Esophagus muscularis mucosa (tissue), 4 donors: Measurements from ENCODE around the gene ADAMTS17. TPM values are rescaled to one million over a fixed set of nuclear protein-coding genes. Genes with fewer than 3 reads are reported as not detected.

Experiments used
- DNase-seq: peaks from one replicate; pipeline ENCODE4 v3.0.0-alpha.2; 2017; ENCODE audit errors: extremely low spot score
- H3K27ac ChIP-seq, 4 donors: fragments of 200-600 bp; sonication (generic); replicated peaks in 1 of 4; 1 replicate in 3 of 4; 2 replicates in 1 of 4; pipeline ENCODE4 v1.5.1; 2016 to 2019; ENCODE audit warnings: mild to moderate bottlenecking in 1 of 4
- H3K27me3 ChIP-seq, 4 donors: fragments of 200-600 bp; sonication (generic); one replicate each; pipeline versions ENCODE4 v1.5.1 to v1.6.0; 2016 to 2019
- H3K36me3 ChIP-seq, 4 donors: fragments of 200-600 bp; sonication (generic); one replicate each; pipeline ENCODE4 v1.5.1; 2016 to 2019
- H3K4me1 ChIP-seq, 4 donors: fragments of 200-600 bp; sonication (generic); one replicate each; pipeline ENCODE4 v1.5.1; 2016 to 2019
- H3K4me3 ChIP-seq, 4 donors: fragments of 200-600 bp; sonication (generic); 1 replicate in 2 of 4; 2 replicates in 2 of 4; pipeline ENCODE4 v1.5.1; 2016 to 2019; ENCODE audit warnings: mild to moderate bottlenecking in 4 of 4, moderate library complexity in 1 of 4
- H3K9me3 ChIP-seq, 4 donors: fragments of 200-600 bp; sonication (generic); 1 replicate in 3 of 4; 2 replicates in 1 of 4; pipeline ENCODE4 v1.5.1; 2016 to 2019
- EP300 ChIP-seq: sonication (generic); formaldehyde crosslinking; IDR thresholded peaks from one replicate; pipeline ENCODE4 v1.6.1; 2017; ENCODE audit warnings: antibody characterized with exemption
- POLR2A ChIP-seq: fragments of 450-650 bp; IDR thresholded peaks from one replicate; pipeline ENCODE4 v1.6.1; 2017; ENCODE audit warnings: antibody characterized with exemption, moderate library complexity, mild to moderate bottlenecking, low read depth
- POLR2AphosphoS5 ChIP-seq, 2 donors: sonication (generic); formaldehyde crosslinking; IDR thresholded peaks; one replicate each; pipeline ENCODE4 v1.6.1; 2017; ENCODE audit warnings: antibody characterized with exemption in 2 of 2
- WGBS: methylation state at CpG from one replicate; pipeline ENCODE4 v1.1.5; 2018; 5-methylcytosine and 5-hydroxymethylcytosine counted together
- intact Hi-C: fragments of 100-400 bp; cut with DNase I; formaldehyde crosslinking; loops from one replicate; pipeline ENCODE4 v1.15.1; 2023
- total RNA-seq, 4 donors: library from RNA; depleted of rRNA; stranded (reverse); fragments of >200 nt; gene quantifications; one replicate each; pipeline versions ENCODE4 v1.1.0 to v1.2.1, GENCODE V29; 2016
- TF ChIP-seq, protein P1 (sequence below), 3 experiments: fragments of 200-600 bp in 2 of 3; fragments of 450-650 bp in 1 of 3; sonication (generic) in 2 of 3; IDR thresholded peaks; one replicate each; pipeline ENCODE4 v1.5.1; 2017 to 2019; ENCODE audit warnings: antibody characterized with exemption in 3 of 3, mild to moderate bottlenecking in 2 of 3, moderate library complexity in 1 of 3

Gene ADAMTS17
- total RNA-seq, 4 donors from 2014 or later, result 5.3 to 12.0 (median 6.6) TPM

DNA sequence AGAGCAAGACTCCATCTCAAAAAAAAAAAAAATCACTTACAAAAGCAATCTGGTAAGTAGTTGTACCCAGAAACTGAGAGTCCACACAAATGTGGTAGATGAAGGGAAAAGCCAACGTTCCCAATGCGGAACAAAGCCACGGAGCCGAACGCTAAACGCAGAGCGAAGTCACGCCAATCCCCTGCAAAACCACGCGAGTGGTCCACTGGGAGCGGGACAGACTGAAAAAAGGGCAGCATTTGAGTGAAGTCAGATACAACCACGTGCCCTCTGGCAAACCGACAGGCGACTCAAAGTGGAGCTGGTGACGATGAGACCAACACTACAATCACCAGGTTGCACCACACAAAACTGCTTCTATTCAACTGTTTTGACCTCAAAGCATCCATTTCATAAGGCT is 362.4 kb downstream of the ADAMTS17 start:
- H3K27me3 ChIP-seq, result no peaks in the 10 kb centered on the region
- H3K27ac ChIP-seq, result no peak overlapping the region
- 93% methylated on average over 15 of the region's 15 CpGs for WGBS
- H3K4me1 ChIP-seq, result peaks cover 0 to 11% (median 5%) of the 10 kb centered on the region in 4 donors
- no peaks in the 10 kb centered on the region for H3K9me3 ChIP-seq
- peaks cover 0 to 1% (median 0%) of the 10 kb centered on the region in 4 donors for H3K36me3 ChIP-seq
- TF ChIP-seq EP300 (no peak), POLR2AphosphoS5 (IDR thresholded peaks at IDR 0.05) (no peak), POLR2A (no peak)
- TF ChIP-seq, protein P1, sequence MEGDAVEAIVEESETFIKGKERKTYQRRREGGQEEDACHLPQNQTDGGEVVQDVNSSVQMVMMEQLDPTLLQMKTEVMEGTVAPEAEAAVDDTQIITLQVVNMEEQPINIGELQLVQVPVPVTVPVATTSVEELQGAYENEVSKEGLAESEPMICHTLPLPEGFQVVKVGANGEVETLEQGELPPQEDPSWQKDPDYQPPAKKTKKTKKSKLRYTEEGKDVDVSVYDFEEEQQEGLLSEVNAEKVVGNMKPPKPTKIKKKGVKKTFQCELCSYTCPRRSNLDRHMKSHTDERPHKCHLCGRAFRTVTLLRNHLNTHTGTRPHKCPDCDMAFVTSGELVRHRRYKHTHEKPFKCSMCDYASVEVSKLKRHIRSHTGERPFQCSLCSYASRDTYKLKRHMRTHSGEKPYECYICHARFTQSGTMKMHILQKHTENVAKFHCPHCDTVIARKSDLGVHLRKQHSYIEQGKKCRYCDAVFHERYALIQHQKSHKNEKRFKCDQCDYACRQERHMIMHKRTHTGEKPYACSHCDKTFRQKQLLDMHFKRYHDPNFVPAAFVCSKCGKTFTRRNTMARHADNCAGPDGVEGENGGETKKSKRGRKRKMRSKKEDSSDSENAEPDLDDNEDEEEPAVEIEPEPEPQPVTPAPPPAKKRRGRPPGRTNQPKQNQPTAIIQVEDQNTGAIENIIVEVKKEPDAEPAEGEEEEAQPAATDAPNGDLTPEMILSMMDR (IDR thresholded peaks at IDR 0.05), result no peak
- intact Hi-C loops, result no loop called here
- no peak for DNase-seq
- no peak overlapping the region for H3K4me3 ChIP-seq

DNA sequence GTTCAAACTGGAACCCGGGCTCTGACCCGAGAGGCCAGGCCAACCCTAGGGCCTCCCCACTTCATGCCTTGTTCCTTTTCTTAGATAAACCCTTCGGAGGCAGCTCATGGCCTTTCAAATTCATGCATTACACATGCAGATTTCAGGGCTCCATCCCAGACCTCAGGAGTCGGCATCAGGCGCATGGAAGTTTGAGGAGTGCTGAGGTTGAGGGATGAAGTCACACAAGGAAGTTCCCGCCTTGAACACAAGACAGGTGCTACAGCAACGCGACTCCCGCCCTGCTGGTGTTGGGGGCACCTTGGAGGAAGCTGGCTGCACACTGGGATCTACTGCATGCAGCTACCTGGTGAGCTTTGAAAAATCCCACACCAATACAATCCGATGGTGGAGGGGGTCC is 363.3 kb downstream of the ADAMTS17 start:
- H3K4me3 ChIP-seq, result no peak overlapping the region
- H3K27me3 ChIP-seq, result no peaks in the 10 kb centered on the region
- H3K4me1 ChIP-seq, result peaks cover 0 to 5% (median 4%) of the 10 kb centered on the region in 4 donors
- TF ChIP-seq POLR2A, result no peak
- no peak for TF ChIP-seq EP300
- TF ChIP-seq, protein P1 (IDR thresholded peaks at IDR 0.05), result no peak
- no peak for TF ChIP-seq POLR2AphosphoS5 (IDR thresholded peaks at IDR 0.05)
- 72% methylated on average over 5 of the region's 10 CpGs for WGBS
- intact Hi-C loops, result no loop called here
- H3K27ac ChIP-seq, result no peak overlapping the region
- no peaks in the 10 kb centered on the region for H3K9me3 ChIP-seq
- DNase-seq, result no peak
- peaks cover 0 to 11% (median 0%) of the 10 kb centered on the region in 4 donors for H3K36me3 ChIP-seq

DNA sequence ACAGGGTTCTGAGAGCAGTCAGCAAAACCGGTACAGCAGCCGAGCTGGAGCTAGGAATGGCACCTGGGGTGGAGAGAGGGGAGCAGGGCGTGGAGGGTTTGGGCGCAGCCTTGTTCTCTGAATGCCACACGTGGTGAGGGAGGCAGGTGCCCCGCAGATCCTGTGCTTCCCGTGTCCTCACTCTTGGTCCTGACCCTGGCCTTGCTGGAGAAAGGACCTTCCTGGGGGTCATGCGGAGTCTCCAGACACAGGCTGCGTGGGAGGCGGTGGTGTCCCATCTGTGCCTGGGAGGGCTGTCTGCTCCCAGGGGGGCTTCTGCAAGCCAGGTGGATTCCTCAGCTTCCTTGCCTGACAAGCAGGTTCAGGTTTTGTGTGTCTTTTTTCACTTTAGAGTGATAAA is 363.8 kb downstream of the ADAMTS17 start:
- Histone ChIP-seq H3K36me3 (peaks cover 0 to 14% (median 0%) of the 10 kb centered on the region in 4 donors), H3K4me3 (no peak overlapping the region), H3K9me3 (no peaks in the 10 kb centered on the region), H3K27ac (no peak overlapping the region), H3K4me1 (peaks cover 0 to under 1% (median 0%) of the 10 kb centered on the region in 4 donors), H3K27me3 (no peaks in the 10 kb centered on the region)
- DNase-seq, result no peak
- intact Hi-C loops, result no loop called here
- TF ChIP-seq, protein P1 (IDR thresholded peaks at IDR 0.05), result no peak
- TF ChIP-seq EP300 (no peak), POLR2AphosphoS5 (IDR thresholded peaks at IDR 0.05) (no peak)
- 96% methylated on average over 10 of the region's 10 CpGs for WGBS

DNA sequence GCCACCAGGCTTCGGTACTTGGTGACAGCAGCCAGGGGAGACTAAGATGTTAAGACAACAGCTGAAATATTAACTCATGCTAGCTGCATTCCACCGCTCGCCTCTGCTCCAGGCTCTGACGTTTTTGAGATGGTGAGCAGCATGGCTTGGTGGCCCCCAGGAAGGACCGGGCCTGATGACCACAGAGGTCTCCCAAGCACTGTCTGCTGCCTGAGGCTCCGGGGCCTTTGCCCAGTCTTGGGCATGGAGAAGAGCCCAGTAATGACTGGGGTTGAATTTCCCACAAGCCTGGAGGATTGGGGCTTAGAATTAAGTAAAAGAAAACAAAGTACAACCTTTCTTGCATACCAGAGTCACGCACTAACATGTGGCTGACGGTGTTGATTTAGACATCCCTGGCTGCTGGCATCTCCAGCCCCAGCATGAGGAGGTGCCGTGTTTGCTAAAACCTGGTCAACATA is 364.9 kb downstream of the ADAMTS17 start:
- H3K9me3 ChIP-seq, result no peaks in the 10 kb centered on the region
- H3K27me3 ChIP-seq, result no peaks in the 10 kb centered on the region
- H3K27ac ChIP-seq, result no peak overlapping the region
- no peak for DNase-seq
- no peaks in the 10 kb centered on the region for H3K4me1 ChIP-seq
- TF ChIP-seq POLR2A, result no peak
- TF ChIP-seq, protein P1 (IDR thresholded peaks at IDR 0.05), result no peak
- TF ChIP-seq EP300, result no peak
- no peak for TF ChIP-seq POLR2AphosphoS5 (IDR thresholded peaks at IDR 0.05)
- peaks cover 0 to 16% (median 0%) of the 10 kb centered on the region in 4 donors for H3K36me3 ChIP-seq
- WGBS, result 91% methylated on average over 9 of the region's 9 CpGs
- H3K4me3 ChIP-seq, result no peak overlapping the region
- intact Hi-C loops, result no loop called here

DNA sequence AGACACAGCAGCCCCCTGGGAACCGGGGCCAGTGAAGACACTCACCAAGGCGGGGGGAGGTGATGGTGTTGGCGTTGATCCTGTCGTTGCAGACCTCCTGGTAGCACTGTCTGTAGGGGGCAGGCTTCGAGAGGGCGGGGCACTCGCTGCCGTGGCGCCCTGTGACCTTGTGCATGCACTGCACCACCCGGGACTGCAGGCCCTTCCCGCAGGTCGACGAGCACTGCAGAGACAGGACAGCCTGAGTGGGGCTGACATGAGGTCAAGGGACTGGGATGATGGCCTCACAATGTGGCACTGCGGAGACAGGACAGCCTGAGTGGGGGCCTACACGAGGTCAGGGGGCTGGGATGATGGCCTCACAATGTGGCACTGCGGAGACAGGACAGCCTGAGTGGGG is 365.8 kb downstream of the ADAMTS17 start:
- Histone ChIP-seq H3K4me3 (no peak overlapping the region), H3K27me3 (no peaks in the 10 kb centered on the region), H3K9me3 (no peaks in the 10 kb centered on the region), H3K4me1 (no peaks in the 10 kb centered on the region), H3K27ac (no peak overlapping the region), H3K36me3 (peaks cover 0 to 16% (median 0%) of the 10 kb centered on the region in 4 donors)
- 90% methylated on average over 13 of the region's 16 CpGs for WGBS
- DNase-seq, result no peak
- intact Hi-C loops, result no loop called here
- TF ChIP-seq POLR2AphosphoS5 (IDR thresholded peaks at IDR 0.05), result no peak
- no peak for TF ChIP-seq POLR2A
- TF ChIP-seq EP300, result no peak
- TF ChIP-seq, protein P1 (IDR thresholded peaks at IDR 0.05), result no peak
